ENCODE results near the gene CFAP251. TPM values are rescaled to one million over a fixed set of nuclear protein-coding genes. Genes with fewer than 3 reads are reported as not detected.
"Not testable (repeated sequence)": the region's sequence is repeated elsewhere in the genome, so short reads cannot be mapped to it uniquely, and the experiment has no call there.

CFAP251 gene
- total RNA-seq, 1 donor from 2014 or later: 1.2 TPM

- intact Hi-C loops (cut with micrococcal nuclease): loop anchor here (1.0 to 5.0 kb wide), 7 partner anchors 94 to 639 kb away; partner anchors contain the start of genes DIABLO, KNTC1, RSRC2 and TMEM120B
- Mint-ChIP-seq H3K27me3 (peaks cover 2% of the 10 kb centered on the region), H3K27ac (peak overlapping the region; percentile 98), H3K4me3 (peak overlapping the region; percentile 98), H3K36me3 (ENCODE audit: low read depth) (peaks cover 16% of the 10 kb centered on the region), H3K9me3 (no peaks in the 10 kb centered on the region), H3K4me1 (peaks cover 29% of the 10 kb centered on the region)
- DNase-seq (no peak), ATAC-seq (ENCODE audit: low read depth) (no peak)
- CTCF ChIA-PET: interaction anchor here (0.8 to 2.6 kb wide), 5 partner anchors 30 to 97 kb away, joined by 3 to 47 read pairs (median 6); partner anchors contain the start of genes CFAP251 and RHOF
- no peak for TF ChIP-seq CTCF (IDR thresholded peaks at IDR 0.05)
- POLR2A ChIA-PET: interaction anchor here (0.6 to 2.3 kb wide), 22 partner anchors 50 to 1687 kb away, joined by 3 to 25 read pairs (median 3); partner anchors contain the start of genes DIABLO, RHOF, RPLP0 and TMEM120B
Measured at GRCh38 chr12:121888083-121888477, 30.3 kb upstream of the CFAP251 start.

- Mint-ChIP-seq H3K36me3 (ENCODE audit: low read depth) (peaks cover 19% of the 10 kb centered on the region), H3K9me3 (no peaks in the 10 kb centered on the region), H3K4me3 (peak within 1 kb of the TSS; percentile 98), H3K27me3 (peaks cover 2% of the 10 kb centered on the region), H3K27ac (peak within 1 kb of the TSS; percentile 98), H3K4me1 (peaks cover 29% of the 10 kb centered on the region)
- POLR2A ChIA-PET: interaction anchor here (0.6 to 2.3 kb wide), 22 partner anchors 50 to 1688 kb away, joined by 3 to 25 read pairs (median 3); partner anchors contain the start of genes DIABLO, RHOF, RPLP0 and TMEM120B
- ATAC-seq (ENCODE audit: low read depth) (peak; percentile 95), DNase-seq (peak; percentile 97)
- intact Hi-C loops (cut with micrococcal nuclease): loop anchor here (1.0 to 5.0 kb wide), 8 partner anchors 49 to 638 kb away; partner anchors contain the start of genes DIABLO, KNTC1, RSRC2 and TMEM120B
- CTCF ChIA-PET: interaction anchor here (0.8 to 2.6 kb wide), 7 partner anchors 30 to 118 kb away, joined by 3 to 47 read pairs (median 5); partner anchors contain the start of genes CFAP251 and RHOF
- TF ChIP-seq CTCF (IDR thresholded peaks at IDR 0.05): no peak
Measured at GRCh38 chr12:121888478-121889273, 29.7 kb upstream of the CFAP251 start, which contains the start of gene PSMD9. TSS of gene PSMD9 (plus strand) at chr12:121888790. CDS start at chr12:121888857, 67 bp downstream.

GRCh38 chr12:121889274-121889624 lies 29.1 kb upstream of the CFAP251 start:
- Mint-ChIP-seq H3K27me3 (peaks cover 2% of the 10 kb centered on the region), H3K4me1 (peaks cover 33% of the 10 kb centered on the region), H3K27ac (peak overlapping the region; percentile 98), H3K9me3 (no peaks in the 10 kb centered on the region), H3K4me3 (peak overlapping the region; percentile 98), H3K36me3 (ENCODE audit: low read depth) (peaks cover 22% of the 10 kb centered on the region)
- no peak for TF ChIP-seq CTCF (IDR thresholded peaks at IDR 0.05)
- ATAC-seq (ENCODE audit: low read depth): no peak
- POLR2A ChIA-PET: interaction anchor here (0.9 to 2.3 kb wide), 7 partner anchors 51 to 337 kb away, joined by 3 to 25 read pairs (median 5); partner anchors contain the start of genes DIABLO and RHOF
- intact Hi-C loops (cut with micrococcal nuclease): loop anchor here (1.0 to 5.0 kb wide), 4 partner anchors 50 to 638 kb away; partner anchors contain the start of genes KNTC1, RSRC2 and VPS33A
- no peak for DNase-seq
- CTCF ChIA-PET: interaction anchor here (0.8 to 2.6 kb wide), 6 partner anchors 29 to 117 kb away, joined by 3 to 47 read pairs (median 6); partner anchors contain the start of genes CFAP251 and RHOF

DNA sequence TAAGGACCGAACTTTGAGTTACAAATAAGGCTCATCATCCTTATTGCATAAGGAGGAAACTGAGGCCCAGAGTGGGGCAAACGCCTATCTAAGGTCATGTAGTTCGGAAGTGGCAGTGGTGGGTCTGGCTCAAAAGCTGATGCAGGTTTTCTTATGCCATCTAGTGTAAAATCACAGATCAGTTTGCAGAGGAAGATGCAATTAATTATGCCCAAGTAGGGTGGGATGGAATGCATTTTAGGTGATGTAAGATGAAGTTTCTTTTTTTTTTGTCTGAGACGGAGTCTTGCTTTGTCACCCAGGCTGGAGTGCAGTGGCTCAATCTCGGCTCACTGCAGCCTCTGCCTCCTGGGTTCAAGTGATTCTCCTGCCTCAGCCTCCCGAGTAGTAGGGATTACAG lies 28.7 kb upstream of the CFAP251 start:
- intact Hi-C loops (cut with micrococcal nuclease): loop anchor here (1.0 to 5.0 kb wide), 4 partner anchors 50 to 637 kb away; partner anchors contain the start of genes KNTC1, RSRC2 and VPS33A
- H3K9me3 Mint-ChIP-seq; ATAC-seq (ENCODE audit: low read depth); DNase-seq; H3K27me3 Mint-ChIP-seq: not testable (repeated sequence)
- peak overlapping the region; percentile 98 for H3K27ac Mint-ChIP-seq
- peak overlapping the region; percentile 98 for H3K4me3 Mint-ChIP-seq
- H3K4me1 Mint-ChIP-seq: peaks cover 33% of the 10 kb centered on the region
- CTCF ChIA-PET: interaction anchor here (0.8 to 2.6 kb wide), 4 partner anchors 88 to 117 kb away, joined by 3 to 47 read pairs (median 6); partner anchors contain the start of gene RHOF
- H3K36me3 Mint-ChIP-seq (ENCODE audit: low read depth): peaks cover 25% of the 10 kb centered on the region
- POLR2A ChIA-PET: interaction anchor here (1.8 to 2.3 kb wide), 2 partner anchors 51 to 95 kb away, joined by 9 to 25 read pairs; partner anchors contain the start of gene RHOF

Data from activated B cell treated with CpG ODN at 0.5 μM for 24 hours (primary cell).